Tibial nerve (tissue), 3 donors: ENCODE results near the gene FAAH.

Experiments
- POLR2A ChIP-seq, 2 donors: fragments of 450-650 bp; IDR thresholded peaks; one replicate each; pipeline ENCODE4 v1.6.1; 2017; ENCODE audit warnings: antibody characterized with exemption in 2 of 2, mild to moderate bottlenecking in 2 of 2, moderate library complexity in 2 of 2
- TF ChIP-seq, protein P1 (sequence below), 5 experiments: fragments of 200-600 bp in 3 of 5; fragments of 450-650 bp in 2 of 5; sonication (generic) in 3 of 5; IDR thresholded peaks; one replicate each; pipeline ENCODE4 v1.5.1; 2016 to 2019; ENCODE audit warnings: antibody characterized with exemption in 5 of 5, mild to moderate bottlenecking in 3 of 5, moderate library complexity in 2 of 5

DNA sequence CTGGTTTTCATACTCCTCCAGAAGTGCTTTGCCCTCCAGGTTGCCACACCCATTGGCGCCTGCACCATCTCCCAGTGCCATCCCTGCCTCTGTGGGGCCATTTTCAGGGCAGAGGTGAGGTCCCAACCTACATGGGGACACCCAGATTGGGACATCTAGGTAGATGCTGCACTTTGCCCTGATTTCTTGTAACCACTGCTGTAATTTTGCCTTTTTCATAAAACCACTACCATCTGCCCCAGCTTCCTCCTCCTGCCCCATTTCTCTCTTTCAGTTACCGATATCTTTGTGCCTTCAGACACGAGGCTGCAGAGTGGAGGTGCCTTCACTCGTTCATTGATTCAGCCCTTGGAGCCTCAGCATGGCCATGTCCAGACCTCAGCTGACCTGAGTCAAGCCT lies 21.4 kb downstream of the FAAH start:
- TF ChIP-seq, protein P1, sequence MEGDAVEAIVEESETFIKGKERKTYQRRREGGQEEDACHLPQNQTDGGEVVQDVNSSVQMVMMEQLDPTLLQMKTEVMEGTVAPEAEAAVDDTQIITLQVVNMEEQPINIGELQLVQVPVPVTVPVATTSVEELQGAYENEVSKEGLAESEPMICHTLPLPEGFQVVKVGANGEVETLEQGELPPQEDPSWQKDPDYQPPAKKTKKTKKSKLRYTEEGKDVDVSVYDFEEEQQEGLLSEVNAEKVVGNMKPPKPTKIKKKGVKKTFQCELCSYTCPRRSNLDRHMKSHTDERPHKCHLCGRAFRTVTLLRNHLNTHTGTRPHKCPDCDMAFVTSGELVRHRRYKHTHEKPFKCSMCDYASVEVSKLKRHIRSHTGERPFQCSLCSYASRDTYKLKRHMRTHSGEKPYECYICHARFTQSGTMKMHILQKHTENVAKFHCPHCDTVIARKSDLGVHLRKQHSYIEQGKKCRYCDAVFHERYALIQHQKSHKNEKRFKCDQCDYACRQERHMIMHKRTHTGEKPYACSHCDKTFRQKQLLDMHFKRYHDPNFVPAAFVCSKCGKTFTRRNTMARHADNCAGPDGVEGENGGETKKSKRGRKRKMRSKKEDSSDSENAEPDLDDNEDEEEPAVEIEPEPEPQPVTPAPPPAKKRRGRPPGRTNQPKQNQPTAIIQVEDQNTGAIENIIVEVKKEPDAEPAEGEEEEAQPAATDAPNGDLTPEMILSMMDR (IDR thresholded peaks at IDR 0.05): no peak
- no peak for TF ChIP-seq POLR2A (IDR thresholded peaks at IDR 0.05)
